CD14-positive monocyte (primary cell): Measurements from ENCODE around the gene KARS1. TPM values are rescaled to one million over a fixed set of nuclear protein-coding genes. Genes with fewer than 3 reads are reported as not detected.

ENCODE experiments used
- DNase-seq, 3 donors: peaks; one replicate each; pipeline ENCODE4 v3.0.0-alpha.2; 2011 to 2022
- H2AFZ ChIP-seq: 2 replicates; pipeline ENCODE4 v1.6.0; 2012; ENCODE audit warnings: mild to moderate bottlenecking, low read depth, low read length, inconsistent platforms; ENCODE audit not compliant: insufficient read depth, poor library complexity, severe bottlenecking
- H3K27ac ChIP-seq, 2 donors: 1 replicate in 1 of 2; 2 replicates in 1 of 2; pipeline ENCODE4 v1.5.1; 2012 to 2013; ENCODE audit warnings: low read length in 2 of 2, control low read depth in 1 of 2, inconsistent platforms in 1 of 2, low read depth in 1 of 2, mild to moderate bottlenecking in 1 of 2
- H3K27me3 ChIP-seq, 2 donors: one replicate each; pipeline versions ENCODE4 v1.6.0 to v1.6.1; 2011 to 2013; ENCODE audit warnings: low read length in 2 of 2; ENCODE audit not compliant: control insufficient read depth in 2 of 2, insufficient read depth in 2 of 2
- H3K36me3 ChIP-seq, 2 donors: replicated peaks in 1 of 2; 1 replicate in 1 of 2; 2 replicates in 1 of 2; pipeline versions ENCODE4 v1.5.1 to v1.6.1; 2012 to 2013; ENCODE audit warnings: low read length in 2 of 2, control low read depth in 1 of 2, inconsistent platforms in 1 of 2, mild to moderate bottlenecking in 1 of 2; ENCODE audit not compliant: insufficient read depth in 2 of 2, control insufficient read depth in 1 of 2
- H3K4me1 ChIP-seq, 2 donors: 1 replicate in 1 of 2; 2 replicates in 1 of 2; pipeline versions ENCODE4 v1.5.1 to v1.6.1; 2012 to 2013; ENCODE audit warnings: low read length in 2 of 2, control low read depth in 1 of 2, inconsistent platforms in 1 of 2, mild to moderate bottlenecking in 1 of 2, moderate library complexity in 1 of 2; ENCODE audit not compliant: insufficient read depth in 2 of 2, control insufficient read depth in 1 of 2
- H3K4me2 ChIP-seq: replicated peaks from 2 replicates; pipeline ENCODE3; 2012; ENCODE audit warnings: low read length, moderate library complexity, mild to moderate bottlenecking; ENCODE audit not compliant: poor library complexity, severe bottlenecking; ENCODE audit errors: extremely low read depth
- H3K4me3 ChIP-seq, 3 experiments: fragments of 200-600 bp in 1 of 3; sonication (generic) in 1 of 3; replicated peaks in 1 of 3; 1 replicate in 2 of 3; 2 replicates in 1 of 3; pipeline ENCODE4 v1.5.1; 2011 to 2013; ENCODE audit warnings: low read length in 3 of 3, mild to moderate bottlenecking in 3 of 3, control low read depth in 2 of 3, low read depth in 2 of 3, inconsistent platforms in 1 of 3, moderate library complexity in 1 of 3
- H3K79me2 ChIP-seq: 2 replicates; pipeline ENCODE4 v1.6.0; 2012; ENCODE audit warnings: mild to moderate bottlenecking, control low read depth, inconsistent platforms, low read length, moderate library complexity; ENCODE audit not compliant: insufficient read depth
- H3K9ac ChIP-seq: 2 replicates; pipeline ENCODE4 v1.6.0; 2017; ENCODE audit warnings: low read length, mild to moderate bottlenecking; ENCODE audit not compliant: insufficient read depth, poor library complexity, severe bottlenecking
- H3K9me3 ChIP-seq, 2 donors: replicated peaks in 1 of 2; 1 replicate in 1 of 2; 2 replicates in 1 of 2; pipeline versions ENCODE4 v1.5.1 to v1.6.1; 2012 to 2013; ENCODE audit warnings: low read length in 2 of 2, control low read depth in 1 of 2; ENCODE audit not compliant: control insufficient read depth in 1 of 2, insufficient read depth in 1 of 2
- H4K20me1 ChIP-seq: 2 replicates; pipeline ENCODE4 v1.6.0; 2012; ENCODE audit warnings: mild to moderate bottlenecking, low read length, control low read depth, moderate library complexity; ENCODE audit not compliant: insufficient read depth
- H3K27ac Mint-ChIP-seq, 7 donors: one replicate each; pipeline ENCODE4 v1.8.0; 2020; ENCODE audit warnings: mild to moderate bottlenecking in 7 of 7, mixed read lengths in 7 of 7, moderate library complexity in 6 of 7, inconsistent platforms in 2 of 7
- H3K27me3 Mint-ChIP-seq, 3 donors: one replicate each; pipeline ENCODE4 v1.8.0; 2021 to 2022; ENCODE audit warnings: low read depth in 3 of 3, mild to moderate bottlenecking in 3 of 3, mixed read lengths in 3 of 3, moderate library complexity in 3 of 3, inconsistent platforms in 1 of 3
- H3K36me3 Mint-ChIP-seq, 2 donors: one replicate each; pipeline ENCODE4 v1.8.0; 2020; ENCODE audit warnings: mixed read lengths in 2 of 2, inconsistent platforms in 1 of 2, mild to moderate bottlenecking in 1 of 2
- H3K4me1 Mint-ChIP-seq: one replicate; pipeline ENCODE4 v1.8.0; 2020; ENCODE audit warnings: mild to moderate bottlenecking, mixed read lengths
- H3K4me3 Mint-ChIP-seq, 2 donors: one replicate each; pipeline ENCODE4 v1.8.0; 2020; ENCODE audit warnings: mild to moderate bottlenecking in 2 of 2, mixed read lengths in 2 of 2, moderate library complexity in 1 of 2
- H3K9me3 Mint-ChIP-seq, 7 donors: one replicate each; pipeline ENCODE4 v1.8.0; 2020 to 2022; ENCODE audit warnings: mixed read lengths in 7 of 7, mild to moderate bottlenecking in 6 of 7, moderate library complexity in 6 of 7, inconsistent platforms in 2 of 7
- WGBS: methylation state at CpG from one replicate; pipeline ENCODE4 v1.1.5; 2013; ENCODE audit warnings: missing lambda C conversion rate; ENCODE audit not compliant: insufficient coverage; 5-methylcytosine and 5-hydroxymethylcytosine counted together
- intact Hi-C, 2 donors: fragments of 100-400 bp; cut with micrococcal nuclease; formaldehyde crosslinking; loops; one replicate each; pipeline versions ENCODE4 v1.15.0 to v1.15.1; 2023
- polyA plus RNA-seq, 3 donors: library from polyadenylated mRNA; depleted of rRNA in 1 of 3; unstranded in 2 of 3; stranded (reverse) in 1 of 3; fragments of 300-500 nt in 2 of 3; fragments of >200 nt in 1 of 3; fragmentation: Illumina TruSeq in 2 of 3; gene quantifications; 1 replicate in 2 of 3; 2 replicates in 1 of 3; pipeline ENCODE4 v1.2.3, GENCODE V29; 2012 to 2021
- TF ChIP-seq, protein P1 (sequence below): fragments of 200-600 bp; IDR thresholded peaks from one replicate; pipeline ENCODE4 v1.8.0; 2022; ENCODE audit warnings: antibody characterized with exemption, mild to moderate bottlenecking

The KARS1 gene
- polyA plus RNA-seq, 3 donors: 66.1 to 150 (median 116) TPM

DNA sequence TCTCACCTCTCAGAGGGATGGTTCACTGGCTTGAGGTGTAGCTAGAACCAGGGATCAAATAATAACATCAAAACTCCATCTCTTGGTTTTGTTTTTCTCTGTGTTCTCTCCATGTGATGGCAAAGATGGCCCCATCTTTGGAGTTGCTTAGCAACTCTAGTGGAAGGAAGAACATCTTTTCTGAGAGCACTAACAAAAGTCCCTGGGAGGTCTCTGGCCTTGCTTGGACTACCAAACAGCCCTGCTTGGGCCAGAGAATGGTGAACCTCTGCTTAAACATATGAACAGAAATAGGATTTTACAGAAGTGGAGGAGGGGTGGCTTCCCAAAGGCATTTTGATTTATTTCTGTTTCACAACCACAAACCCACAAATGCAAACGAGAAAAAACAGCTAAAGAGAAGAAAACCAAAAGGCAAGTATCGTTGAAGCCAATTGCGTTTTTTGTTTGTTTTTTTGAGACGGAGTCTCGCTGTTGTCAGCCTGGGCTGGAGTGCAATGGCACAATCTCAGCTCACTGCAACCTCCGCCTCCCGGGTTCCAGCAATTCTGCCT lies 68.1 kb downstream of the KARS1 start:
- peaks cover 49 to 62% of the 10 kb centered on the region in 2 donors for H3K36me3 Mint-ChIP-seq
- no peak for DNase-seq
- H3K27ac ChIP-seq: no peak overlapping the region
- peaks cover 49 to 67% of the 10 kb centered on the region in 2 donors for H3K36me3 ChIP-seq
- no peak overlapping the region for H3K4me3 Mint-ChIP-seq
- peaks cover 24% of the 10 kb centered on the region for H4K20me1 ChIP-seq
- no peaks in the 10 kb centered on the region for H3K4me1 ChIP-seq
- H3K4me3 ChIP-seq: no peak overlapping the region
- no peak overlapping the region for H2AFZ ChIP-seq
- H3K9me3 ChIP-seq: no peaks in the 10 kb centered on the region
- no peak overlapping the region for H3K4me2 ChIP-seq
- H3K9ac ChIP-seq: no peak overlapping the region
- TF ChIP-seq, protein P1, sequence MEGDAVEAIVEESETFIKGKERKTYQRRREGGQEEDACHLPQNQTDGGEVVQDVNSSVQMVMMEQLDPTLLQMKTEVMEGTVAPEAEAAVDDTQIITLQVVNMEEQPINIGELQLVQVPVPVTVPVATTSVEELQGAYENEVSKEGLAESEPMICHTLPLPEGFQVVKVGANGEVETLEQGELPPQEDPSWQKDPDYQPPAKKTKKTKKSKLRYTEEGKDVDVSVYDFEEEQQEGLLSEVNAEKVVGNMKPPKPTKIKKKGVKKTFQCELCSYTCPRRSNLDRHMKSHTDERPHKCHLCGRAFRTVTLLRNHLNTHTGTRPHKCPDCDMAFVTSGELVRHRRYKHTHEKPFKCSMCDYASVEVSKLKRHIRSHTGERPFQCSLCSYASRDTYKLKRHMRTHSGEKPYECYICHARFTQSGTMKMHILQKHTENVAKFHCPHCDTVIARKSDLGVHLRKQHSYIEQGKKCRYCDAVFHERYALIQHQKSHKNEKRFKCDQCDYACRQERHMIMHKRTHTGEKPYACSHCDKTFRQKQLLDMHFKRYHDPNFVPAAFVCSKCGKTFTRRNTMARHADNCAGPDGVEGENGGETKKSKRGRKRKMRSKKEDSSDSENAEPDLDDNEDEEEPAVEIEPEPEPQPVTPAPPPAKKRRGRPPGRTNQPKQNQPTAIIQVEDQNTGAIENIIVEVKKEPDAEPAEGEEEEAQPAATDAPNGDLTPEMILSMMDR: no peak
- intact Hi-C loops: no loop called here
- no peaks in the 10 kb centered on the region for H3K9me3 Mint-ChIP-seq
- H3K27ac Mint-ChIP-seq: peak overlapping the region in 1 of 7 donors; percentile 9
- no peaks in the 10 kb centered on the region for H3K79me2 ChIP-seq
- peaks cover 5% of the 10 kb centered on the region for H3K4me1 Mint-ChIP-seq
- no peaks in the 10 kb centered on the region for H3K27me3 ChIP-seq
- H3K27me3 Mint-ChIP-seq: no peaks in the 10 kb centered on the region
- WGBS: 20% methylated on average over 5 of the region's 7 CpGs

DNA sequence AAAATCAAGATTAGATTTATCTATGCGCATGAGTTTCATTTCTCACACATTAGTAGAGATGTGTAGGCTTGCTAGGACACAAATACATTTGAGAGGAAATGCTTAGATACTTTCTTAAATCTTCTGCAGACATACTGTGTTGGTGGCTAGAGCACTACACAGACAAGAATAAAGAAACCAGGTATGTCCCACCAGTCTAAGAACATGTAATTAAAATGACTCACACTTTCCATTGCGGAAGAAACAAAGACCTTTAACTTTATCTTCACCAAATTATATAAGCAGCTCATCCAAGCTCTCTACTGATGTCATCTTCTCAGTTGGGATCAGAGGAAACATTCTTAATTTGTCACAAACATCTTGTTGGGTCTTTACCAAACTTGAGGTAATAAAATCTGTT lies 68.7 kb downstream of the KARS1 start:
- Histone ChIP-seq H3K79me2 (peaks cover 3% of the 10 kb centered on the region), H3K4me1 (no peaks in the 10 kb centered on the region), H3K9me3 (no peaks in the 10 kb centered on the region), H3K27ac (no peak overlapping the region), H3K4me3 (no peak overlapping the region), H4K20me1 (peaks cover 30% of the 10 kb centered on the region), H3K9ac (no peak overlapping the region), H3K36me3 (peaks cover 56 to 73% of the 10 kb centered on the region in 2 donors), H3K27me3 (no peaks in the 10 kb centered on the region), H3K4me2 (no peak overlapping the region), H2AFZ (no peak overlapping the region)
- intact Hi-C loops: no loop called here
- Mint-ChIP-seq H3K27me3 (no peaks in the 10 kb centered on the region), H3K9me3 (no peaks in the 10 kb centered on the region), H3K4me1 (peaks cover 3% of the 10 kb centered on the region), H3K4me3 (no peak overlapping the region), H3K36me3 (peaks cover 54 to 66% of the 10 kb centered on the region in 2 donors), H3K27ac (peak overlapping the region in 1 of 7 donors; percentile 41)
- WGBS: no CpG with 5 or more reads among the region's 2 CpGs
- TF ChIP-seq, protein P1: no peak
- no peak for DNase-seq
